ENCODE data around the gene ST6GALNAC1. TPM values are rescaled to one million over a fixed set of nuclear protein-coding genes. Genes with fewer than 3 reads are reported as not detected.

ST6GALNAC1 gene
- total RNA-seq, 4 donors from 2014 or later = 0.51 to 1.8 (median 1.5) TPM

GRCh38 chr17:76686538-76687297 is 43.2 kb upstream of the ST6GALNAC1 start:
- TF ChIP-seq CTCF (IDR thresholded peaks at IDR 0.05; ENCODE audit: low read depth) = no peak

- no peak for TF ChIP-seq CTCF (IDR thresholded peaks at IDR 0.05; ENCODE audit: low read depth)
Observed at GRCh38 chr17:76685846-76686245, 42.3 kb upstream of the ST6GALNAC1 start.

- no peak for TF ChIP-seq CTCF (IDR thresholded peaks at IDR 0.05; ENCODE audit: low read depth)
Observed at GRCh38 chr17:76685366-76685765, 41.8 kb upstream of the ST6GALNAC1 start.

GRCh38 chr17:76684756-76685155 is 41.2 kb upstream of the ST6GALNAC1 start:
- no peak for TF ChIP-seq CTCF (IDR thresholded peaks at IDR 0.05; ENCODE audit: low read depth)

- no peak for TF ChIP-seq CTCF (IDR thresholded peaks at IDR 0.05; ENCODE audit: low read depth)
Observed at GRCh38 chr17:76683921-76684745, 40.6 kb upstream of the ST6GALNAC1 start.

GRCh38 chr17:76683011-76683755 is 39.6 kb upstream of the ST6GALNAC1 start:
- TF ChIP-seq CTCF (IDR thresholded peaks at IDR 0.05; ENCODE audit: low read depth) = no peak

GRCh38 chr17:76682296-76682695 is 38.7 kb upstream of the ST6GALNAC1 start:
- no peak for TF ChIP-seq CTCF (IDR thresholded peaks at IDR 0.05; ENCODE audit: low read depth)
